Stimulated activated naive B cell treated with anti-CD40 and anti-IgM and Interleukin-4, amounts not matched to agents 10 μg/mL and 1 μg/mL and 100 μg/mL, for 72 hours (primary cell): ENCODE measurements around the gene VSIR.

Source experiments
- ATAC-seq, 2 donors: fragments of 150-1000 bp; cut with Tn5 transposase; replicated peaks; 2 replicates each; pipeline ENCODE4 v1.10.0; 2021; ENCODE audit warnings: moderate library complexity in 1 of 2
- DNase-seq: peaks from one replicate; pipeline ENCODE4 v3.0.0; 2021
- H3K27ac Mint-ChIP-seq: one replicate; pipeline ENCODE4 v1.8.0; 2022; ENCODE audit warnings: mild to moderate bottlenecking, mixed read lengths
- H3K27me3 Mint-ChIP-seq, 2 donors: one replicate each; pipeline ENCODE4 v1.8.0; 2022; ENCODE audit warnings: mixed read lengths in 2 of 2
- H3K36me3 Mint-ChIP-seq, 2 donors: one replicate each; pipeline ENCODE4 v1.8.0; 2022; ENCODE audit warnings: mixed read lengths in 2 of 2, mild to moderate bottlenecking in 1 of 2
- H3K4me1 Mint-ChIP-seq, 2 donors: one replicate each; pipeline ENCODE4 v1.8.0; 2022; ENCODE audit warnings: mixed read lengths in 2 of 2, mild to moderate bottlenecking in 1 of 2
- H3K4me3 Mint-ChIP-seq, 2 donors: one replicate each; pipeline ENCODE4 v1.8.0; 2022; ENCODE audit warnings: mild to moderate bottlenecking in 2 of 2, mixed read lengths in 2 of 2, moderate library complexity in 1 of 2
- H3K9me3 Mint-ChIP-seq, 2 donors: one replicate each; pipeline ENCODE4 v1.8.0; 2022; ENCODE audit warnings: mixed read lengths in 2 of 2, mild to moderate bottlenecking in 1 of 2

Gene VSIR

GRCh38 chr10:71773221-71773971 lies at the start of gene VSIR:
TSS of gene VSIR (minus strand) at chr10:71773520. CDS start at chr10:71773439, 81 bp downstream.
- ATAC-seq, result peak; percentile 54 to 64
- Mint-ChIP-seq H3K27me3 (no peaks in the 10 kb centered on the region), H3K27ac (peak within 1 kb of the TSS; percentile 86), H3K9me3 (peaks cover 0 to 1% of the 10 kb centered on the region in 2 donors), H3K36me3 (peaks cover 0 to 2% of the 10 kb centered on the region in 2 donors), H3K4me1 (peaks cover 58 to 83% of the 10 kb centered on the region in 2 donors), H3K4me3 (peak within 1 kb of the TSS; percentile 85 to 88)
- DNase-seq, result peak; percentile 91

- Mint-ChIP-seq H3K27me3 (no peaks in the 10 kb centered on the region), H3K4me1 (peaks cover 0 to 7% of the 10 kb centered on the region in 2 donors), H3K4me3 (no peak overlapping the region), H3K36me3 (peaks cover 64 to 78% of the 10 kb centered on the region in 2 donors), H3K9me3 (no peaks in the 10 kb centered on the region), H3K27ac (no peak overlapping the region)
- DNase-seq, result no peak
- ATAC-seq, result peak in 1 of 2 donors; percentile 44
Observed at GRCh38 chr10:71821909-71822763, 48.8 kb upstream of the VSIR start.

- no peak for ATAC-seq
- no peak for DNase-seq
- Mint-ChIP-seq H3K4me3 (no peak overlapping the region), H3K9me3 (no peaks in the 10 kb centered on the region), H3K36me3 (peaks cover 69 to 78% of the 10 kb centered on the region in 2 donors), H3K27me3 (no peaks in the 10 kb centered on the region), H3K27ac (no peak overlapping the region), H3K4me1 (peaks cover 0 to 7% of the 10 kb centered on the region in 2 donors)
Observed at GRCh38 chr10:71820966-71821365, 47.6 kb upstream of the VSIR start.

GRCh38 chr10:71819985-71820384 lies 46.7 kb upstream of the VSIR start:
- no peak for DNase-seq
- H3K9me3 Mint-ChIP-seq, result no peaks in the 10 kb centered on the region
- H3K36me3 Mint-ChIP-seq, result peaks cover 71 to 79% of the 10 kb centered on the region in 2 donors
- peaks cover 0 to 7% of the 10 kb centered on the region in 2 donors for H3K4me1 Mint-ChIP-seq
- H3K27ac Mint-ChIP-seq, result no peak overlapping the region
- H3K4me3 Mint-ChIP-seq, result no peak overlapping the region
- ATAC-seq, result no peak
- no peaks in the 10 kb centered on the region for H3K27me3 Mint-ChIP-seq

GRCh38 chr10:71819441-71819861 lies 46.1 kb upstream of the VSIR start:
- Mint-ChIP-seq H3K4me1 (peaks cover 0 to 7% of the 10 kb centered on the region in 2 donors), H3K27me3 (no peaks in the 10 kb centered on the region), H3K4me3 (no peak overlapping the region), H3K9me3 (no peaks in the 10 kb centered on the region), H3K36me3 (peaks cover 76 to 81% of the 10 kb centered on the region in 2 donors), H3K27ac (no peak overlapping the region)
- ATAC-seq, result no peak
- DNase-seq, result no peak

GRCh38 chr10:71818674-71819260 lies 45.4 kb upstream of the VSIR start:
- Mint-ChIP-seq H3K27ac (no peak overlapping the region), H3K36me3 (peaks cover 76 to 78% of the 10 kb centered on the region in 2 donors), H3K9me3 (no peaks in the 10 kb centered on the region), H3K27me3 (no peaks in the 10 kb centered on the region), H3K4me3 (no peak overlapping the region), H3K4me1 (peaks cover 0 to 7% of the 10 kb centered on the region in 2 donors)
- ATAC-seq (no peak), DNase-seq (no peak)

GRCh38 chr10:71817831-71818655 lies 44.7 kb upstream of the VSIR start:
- peaks cover 75 to 77% of the 10 kb centered on the region in 2 donors for H3K36me3 Mint-ChIP-seq
- ATAC-seq (no peak), DNase-seq (no peak)
- H3K27ac Mint-ChIP-seq, result no peak overlapping the region
- no peak overlapping the region for H3K4me3 Mint-ChIP-seq
- H3K9me3 Mint-ChIP-seq, result no peaks in the 10 kb centered on the region
- H3K4me1 Mint-ChIP-seq, result peaks cover 0 to 7% of the 10 kb centered on the region in 2 donors
- no peaks in the 10 kb centered on the region for H3K27me3 Mint-ChIP-seq

GRCh38 chr10:71816936-71817618 lies 43.8 kb upstream of the VSIR start:
- ATAC-seq (no peak), DNase-seq (no peak)
- Mint-ChIP-seq H3K4me3 (no peak overlapping the region), H3K4me1 (peaks cover 1 to 7% of the 10 kb centered on the region in 2 donors), H3K36me3 (peaks cover 74% of the 10 kb centered on the region in 2 donors), H3K27ac (no peak overlapping the region), H3K9me3 (no peaks in the 10 kb centered on the region), H3K27me3 (no peaks in the 10 kb centered on the region)

GRCh38 chr10:71816421-71816851 lies 43.1 kb upstream of the VSIR start:
- H3K9me3 Mint-ChIP-seq, result no peaks in the 10 kb centered on the region
- H3K27me3 Mint-ChIP-seq, result no peaks in the 10 kb centered on the region
- ATAC-seq (no peak), DNase-seq (no peak)
- no peak overlapping the region for H3K4me3 Mint-ChIP-seq
- H3K4me1 Mint-ChIP-seq, result peaks cover 1 to 2% of the 10 kb centered on the region in 2 donors
- peaks cover 68% of the 10 kb centered on the region in 2 donors for H3K36me3 Mint-ChIP-seq
- no peak overlapping the region for H3K27ac Mint-ChIP-seq

- H3K36me3 Mint-ChIP-seq, result peaks cover 61 to 62% of the 10 kb centered on the region in 2 donors
- no peaks in the 10 kb centered on the region for H3K27me3 Mint-ChIP-seq
- H3K4me3 Mint-ChIP-seq, result no peak overlapping the region
- H3K9me3 Mint-ChIP-seq, result no peaks in the 10 kb centered on the region
- ATAC-seq (no peak), DNase-seq (no peak)
- peaks cover 0 to 2% of the 10 kb centered on the region in 2 donors for H3K4me1 Mint-ChIP-seq
- no peak overlapping the region for H3K27ac Mint-ChIP-seq
Observed at GRCh38 chr10:71815515-71816130, 42.3 kb upstream of the VSIR start.

GRCh38 chr10:71814922-71815411 lies 41.6 kb upstream of the VSIR start:
- ATAC-seq, result no peak
- H3K4me3 Mint-ChIP-seq, result no peak overlapping the region
- no peak overlapping the region for H3K27ac Mint-ChIP-seq
- no peaks in the 10 kb centered on the region for H3K9me3 Mint-ChIP-seq
- H3K36me3 Mint-ChIP-seq, result peaks cover 56 to 58% of the 10 kb centered on the region in 2 donors
- H3K27me3 Mint-ChIP-seq, result peaks cover 0 to under 1% of the 10 kb centered on the region in 2 donors
- no peak for DNase-seq
- H3K4me1 Mint-ChIP-seq, result peaks cover 0 to 2% of the 10 kb centered on the region in 2 donors

- DNase-seq (no peak), ATAC-seq (no peak)
- H3K27me3 Mint-ChIP-seq, result peaks cover 8 to 16% of the 10 kb centered on the region in 2 donors
- no peak overlapping the region for H3K4me3 Mint-ChIP-seq
- no peaks in the 10 kb centered on the region for H3K9me3 Mint-ChIP-seq
- H3K36me3 Mint-ChIP-seq, result peaks cover 41 to 42% of the 10 kb centered on the region in 2 donors
- peaks cover 0 to 2% of the 10 kb centered on the region in 2 donors for H3K4me1 Mint-ChIP-seq
- H3K27ac Mint-ChIP-seq, result no peak overlapping the region
Observed at GRCh38 chr10:71812913-71813590, 39.7 kb upstream of the VSIR start.
